GM03348 (cell line): ENCODE results near the gene FAM171A1.

Source experiments
- DNase-seq: peaks from one replicate; pipeline ENCODE4 v3.0.0; 2012; ENCODE audit warnings: low spot score

FAM171A1 gene

GRCh38 chr10:15168291-15168785 is 202.8 kb downstream of the FAM171A1 start, which contains the start of gene NMT2:
Gene NMT2 (minus strand): TSS chr10:15168693. CDS start chr10:15168612, 81 bp downstream.
- DNase-seq: peak; percentile 75

- peak; percentile 62 for DNase-seq
These were observed 203.4 kb downstream of the FAM171A1 start for GRCh38 chr10:15167411-15168290.

GRCh38 chr10:15166325-15166724 is 204.8 kb downstream of the FAM171A1 start:
- no peak for DNase-seq

GRCh38 chr10:15163253-15163828 is 207.7 kb downstream of the FAM171A1 start:
- DNase-seq: no peak
